Measurements from ENCODE around the gene ARHGAP1.

The ARHGAP1 gene

GRCh38 chr11:46639197-46639839 lies 61.1 kb downstream of the ARHGAP1 start:
- Mint-ChIP-seq H3K4me3 (no peak overlapping the region), H3K27me3 (ENCODE audit: low read depth) (no peaks in the 10 kb centered on the region), H3K36me3 (ENCODE audit: low read depth) (peaks cover 32% of the 10 kb centered on the region), H3K4me1 (ENCODE audit: low read depth) (peaks cover 6% of the 10 kb centered on the region), H3K27ac (peak overlapping the region; percentile 28), H3K9me3 (peaks cover 5% of the 10 kb centered on the region)

GRCh38 chr11:46637546-46637945 lies 62.9 kb downstream of the ARHGAP1 start:
- H3K4me3 Mint-ChIP-seq: no peak overlapping the region
- no peaks in the 10 kb centered on the region for H3K27me3 Mint-ChIP-seq (ENCODE audit: low read depth)
- peaks cover 26% of the 10 kb centered on the region for H3K36me3 Mint-ChIP-seq (ENCODE audit: low read depth)
- H3K4me1 Mint-ChIP-seq (ENCODE audit: low read depth): peaks cover 8% of the 10 kb centered on the region
- H3K9me3 Mint-ChIP-seq: peaks cover 5% of the 10 kb centered on the region
- H3K27ac Mint-ChIP-seq: no peak overlapping the region

DNA sequence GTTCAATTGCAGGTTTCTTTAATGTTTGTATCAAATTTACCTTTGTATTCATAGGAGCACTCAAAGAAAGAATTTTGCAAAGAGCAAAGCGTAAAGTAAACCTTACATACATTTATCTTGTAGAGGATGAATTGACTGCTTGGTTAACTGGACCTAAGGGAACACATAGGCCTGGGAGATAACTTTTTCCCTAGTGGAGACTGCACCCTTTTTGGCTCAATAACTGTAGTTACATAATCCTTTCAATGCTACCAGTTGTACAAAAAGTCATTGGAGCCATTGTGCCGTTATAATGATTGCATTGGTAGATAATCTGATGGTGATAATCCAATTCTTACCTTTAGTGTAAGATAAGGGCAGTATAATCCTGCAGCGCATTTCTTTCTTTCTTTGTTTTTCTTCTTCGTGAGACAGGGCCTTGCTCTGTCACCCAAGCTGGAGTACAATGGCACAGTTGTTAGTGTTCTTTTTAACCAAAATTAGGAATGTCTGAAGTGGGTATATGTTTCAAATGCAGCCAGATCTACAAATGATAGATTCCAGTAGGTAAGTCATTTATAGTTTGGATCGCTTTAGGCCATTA lies 64.8 kb downstream of the ARHGAP1 start:
- no peak overlapping the region for H3K27ac Mint-ChIP-seq
- H3K27me3 Mint-ChIP-seq (ENCODE audit: low read depth): no peaks in the 10 kb centered on the region
- H3K36me3 Mint-ChIP-seq (ENCODE audit: low read depth): peaks cover 26% of the 10 kb centered on the region

DNA sequence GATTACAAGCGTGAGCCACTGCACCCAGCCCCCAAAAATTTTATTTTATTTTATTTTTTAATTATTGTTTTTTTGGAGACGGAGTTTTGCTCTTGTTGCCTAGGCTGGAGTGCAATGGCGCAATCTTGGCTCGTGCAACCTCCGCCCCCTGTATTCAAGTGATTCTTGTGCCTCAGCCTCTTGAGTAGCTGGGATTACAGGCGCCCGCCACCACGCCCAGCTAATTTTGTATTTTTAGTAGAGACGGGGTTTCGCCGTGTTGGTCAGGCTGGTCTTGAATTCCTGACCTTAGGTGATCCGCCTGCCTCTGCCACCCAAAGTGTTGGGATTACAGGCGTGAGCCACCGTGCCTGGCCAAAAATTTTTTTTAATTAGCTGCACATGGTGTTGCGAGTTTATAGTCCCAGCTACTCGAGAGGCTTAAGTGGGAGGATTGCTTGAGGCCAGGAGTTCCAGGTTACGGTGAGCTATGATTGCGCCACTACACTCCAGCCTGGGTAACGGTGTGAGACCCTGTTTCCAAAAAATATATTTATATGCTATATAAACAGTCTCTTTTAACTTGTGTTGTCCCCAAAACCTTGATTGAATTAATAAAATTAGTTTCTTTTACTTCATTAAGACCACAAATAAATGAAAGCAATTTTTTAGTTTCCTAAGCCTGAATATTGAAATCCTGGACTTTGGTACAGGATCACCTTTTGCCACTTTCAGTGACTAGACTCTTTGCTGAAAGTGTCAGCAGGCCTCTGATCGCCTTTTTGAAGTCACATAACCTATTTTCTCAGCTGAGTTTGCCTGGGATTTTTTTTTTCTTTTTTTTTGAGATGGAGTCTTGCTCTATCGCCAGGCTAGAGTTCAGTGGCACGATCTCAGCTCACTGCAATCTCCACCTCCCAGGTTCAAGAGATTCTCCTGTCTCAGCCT lies 66.9 kb downstream of the ARHGAP1 start:
- Mint-ChIP-seq H3K4me3 (no peak overlapping the region), H3K27ac (no peak overlapping the region), H3K36me3 (ENCODE audit: low read depth) (peaks cover 18% of the 10 kb centered on the region), H3K27me3 (ENCODE audit: low read depth) (no peaks in the 10 kb centered on the region), H3K4me1 (ENCODE audit: low read depth) (peaks cover 10% of the 10 kb centered on the region), H3K9me3 (no peaks in the 10 kb centered on the region)

More for the DNA sequence above, 64.8 kb downstream of the ARHGAP1 start:
- Mint-ChIP-seq H3K9me3 (peaks cover 5% of the 10 kb centered on the region), H3K4me3 (no peak overlapping the region), H3K4me1 (ENCODE audit: low read depth) (peaks cover 15% of the 10 kb centered on the region)

DNA sequence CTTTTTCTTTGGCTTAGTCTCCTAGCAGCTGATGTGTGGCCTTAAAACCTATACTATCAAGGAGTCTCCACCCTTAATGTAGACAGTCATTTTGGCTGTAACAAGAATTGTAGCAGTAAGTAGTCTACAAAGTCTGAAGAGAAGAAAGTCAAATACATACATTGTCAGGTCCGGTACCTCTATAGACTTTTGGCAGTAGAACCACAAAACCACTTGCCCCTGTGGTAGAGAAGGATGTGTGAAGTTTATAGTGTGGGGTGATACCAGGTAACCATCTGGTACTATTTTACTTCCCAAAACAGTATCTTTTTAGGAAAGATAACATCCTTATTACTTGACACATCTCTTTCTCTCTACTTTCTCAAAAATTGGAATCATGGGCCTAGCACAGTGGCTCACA lies 67.9 kb downstream of the ARHGAP1 start:
- H3K27ac Mint-ChIP-seq: no peak overlapping the region
- H3K36me3 Mint-ChIP-seq (ENCODE audit: low read depth): peaks cover 13% of the 10 kb centered on the region

DNA sequence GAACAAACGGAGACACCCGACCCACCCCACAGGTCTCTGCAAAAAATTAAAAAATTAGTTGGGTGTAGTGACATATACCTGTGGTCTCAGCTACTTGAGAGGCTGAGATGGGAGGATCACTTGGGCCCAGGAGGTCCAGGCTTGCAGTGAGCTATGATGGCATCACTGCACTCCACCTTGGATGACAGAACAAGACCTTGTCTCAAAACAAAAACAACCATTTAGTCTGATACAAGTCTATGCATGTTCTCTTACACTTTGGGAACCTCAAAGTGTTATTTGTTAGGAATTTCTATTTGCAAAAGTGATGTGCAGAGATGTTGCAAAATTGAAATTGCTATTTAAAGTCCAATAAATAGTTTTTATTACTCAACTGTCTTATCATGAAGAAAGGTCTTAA lies 68.7 kb downstream of the ARHGAP1 start:
- H3K4me1 Mint-ChIP-seq (ENCODE audit: low read depth): peaks cover 9% of the 10 kb centered on the region
- no peaks in the 10 kb centered on the region for H3K9me3 Mint-ChIP-seq
- no peaks in the 10 kb centered on the region for H3K27me3 Mint-ChIP-seq (ENCODE audit: low read depth)
- H3K4me3 Mint-ChIP-seq: no peak overlapping the region
- H3K27ac Mint-ChIP-seq: no peak overlapping the region
- peaks cover 12% of the 10 kb centered on the region for H3K36me3 Mint-ChIP-seq (ENCODE audit: low read depth)

More for the DNA sequence above, 67.9 kb downstream of the ARHGAP1 start:
- peaks cover 9% of the 10 kb centered on the region for H3K4me1 Mint-ChIP-seq (ENCODE audit: low read depth)
- H3K9me3 Mint-ChIP-seq: no peaks in the 10 kb centered on the region
- H3K4me3 Mint-ChIP-seq: no peak overlapping the region
- no peaks in the 10 kb centered on the region for H3K27me3 Mint-ChIP-seq (ENCODE audit: low read depth)

DNA sequence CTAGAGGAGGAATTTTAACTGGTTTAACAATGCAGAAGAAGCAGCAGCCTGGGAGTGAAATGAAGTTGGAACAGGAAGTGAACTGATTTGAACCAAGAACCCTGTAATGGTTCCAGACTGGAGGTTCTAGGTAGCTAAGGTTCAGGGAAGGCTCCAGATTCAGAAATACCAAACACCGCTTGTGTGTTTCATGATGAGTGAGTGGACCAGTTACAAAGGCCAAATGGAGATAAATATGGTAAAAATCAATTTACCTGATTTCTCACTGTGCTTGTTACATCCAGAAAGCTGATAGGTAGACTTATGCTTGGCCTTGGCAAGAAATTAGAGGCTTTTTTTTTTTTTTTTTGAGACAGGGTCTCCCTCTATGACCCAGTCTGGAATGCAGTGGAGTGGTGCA lies 70.2 kb downstream of the ARHGAP1 start:
- H3K36me3 Mint-ChIP-seq (ENCODE audit: low read depth): peaks cover 15% of the 10 kb centered on the region
- H3K9me3 Mint-ChIP-seq: no peaks in the 10 kb centered on the region
- H3K27me3 Mint-ChIP-seq (ENCODE audit: low read depth): no peaks in the 10 kb centered on the region
- peaks cover 9% of the 10 kb centered on the region for H3K4me1 Mint-ChIP-seq (ENCODE audit: low read depth)
- no peak overlapping the region for H3K4me3 Mint-ChIP-seq
- no peak overlapping the region for H3K27ac Mint-ChIP-seq

GRCh38 chr11:46628961-46629360 lies 71.5 kb downstream of the ARHGAP1 start:
- no peaks in the 10 kb centered on the region for H3K9me3 Mint-ChIP-seq
- no peak overlapping the region for H3K27ac Mint-ChIP-seq
- peaks cover 23% of the 10 kb centered on the region for H3K36me3 Mint-ChIP-seq (ENCODE audit: low read depth)
- H3K27me3 Mint-ChIP-seq (ENCODE audit: low read depth): no peaks in the 10 kb centered on the region
- H3K4me1 Mint-ChIP-seq (ENCODE audit: low read depth): peaks cover 9% of the 10 kb centered on the region
- no peak overlapping the region for H3K4me3 Mint-ChIP-seq

All from T-helper 1 cell treated with Interleukin-12 subunit alpha and Interleukin-12 subunit beta and Interleukin-4 antibody, amounts not matched to agents 30 μg/mL and 1 μg/mL, for 36 hours (primary cell).